Psoas muscle (tissue), 8 donors: ENCODE results near the gene NCAPD3. TPM values are rescaled to one million over a fixed set of nuclear protein-coding genes. Genes with fewer than 3 reads are reported as not detected.

Experiments
- ATAC-seq, 4 donors: fragments of 200-7000 bp; cut with Tn5 transposase; one replicate each; pipeline ENCODE4 v1.9.1; 2020; ENCODE audit warnings: moderate library complexity in 3 of 4, mild to moderate bottlenecking in 2 of 4
- DNase-seq, 2 donors: peaks; one replicate each; pipeline ENCODE4 v3.0.0-alpha.2; 2020
- H3K27ac ChIP-seq: fragments of 200-600 bp; one replicate; pipeline ENCODE4 v1.8.0; 2022
- H3K27me3 ChIP-seq, 3 donors: fragments of 200-600 bp in 1 of 3; one replicate each; pipeline versions ENCODE4 v1.6.1 to v1.8.0; 2013 to 2022; ENCODE audit warnings: low read length in 2 of 3, mild to moderate bottlenecking in 2 of 3, moderate library complexity in 1 of 3; ENCODE audit not compliant: insufficient read depth in 3 of 3
- H3K36me3 ChIP-seq, 2 donors: fragments of 200-600 bp in 1 of 2; one replicate each; pipeline versions ENCODE4 v1.6.1 to v1.8.0; 2013 to 2022; ENCODE audit warnings: low read depth in 1 of 2, mild to moderate bottlenecking in 1 of 2, moderate library complexity in 1 of 2; ENCODE audit not compliant: insufficient read depth in 1 of 2
- H3K4me1 ChIP-seq: fragments of 200-600 bp; one replicate; pipeline ENCODE4 v1.8.0; 2022
- H3K4me3 ChIP-seq: fragments of 200-600 bp; one replicate; pipeline ENCODE4 v1.8.0; 2022; ENCODE audit warnings: mild to moderate bottlenecking
- H3K9me3 ChIP-seq: fragments of 200-600 bp; one replicate; pipeline ENCODE4 v1.8.0; 2022
- CTCF ChIP-seq: fragments of 200-600 bp; IDR thresholded peaks from one replicate; pipeline ENCODE4 v1.8.0; 2022; ENCODE audit warnings: antibody characterized with exemption
- WGBS, 3 donors: extraction: QIAGEN DNeasy Blood & Tissue Kit; methylation state at CpG; one replicate each; pipeline versions ENCODE4 v1.1.6 to v1.1.7; 2013; 5-methylcytosine and 5-hydroxymethylcytosine counted together
- intact Hi-C, 2 donors: fragments of 100-400 bp; cut with DNase I; formaldehyde crosslinking; loops; one replicate each; pipeline versions ENCODE4 v1.11.0 to v1.14.2; 2022
- long read RNA-seq, 2 donors: library from polyadenylated mRNA; unstranded; transcript quantifications; one replicate each; pipeline ENCODE4 v2.0.0, GENCODE V29; 2021
- polyA plus RNA-seq, 3 donors: library from polyadenylated mRNA; stranded (reverse); fragments of 200-250 nt; gene quantifications; one replicate each; pipeline ENCODE4 v1.2.3, GENCODE V29; 2013
- total RNA-seq, 4 donors: library from RNA; stranded (reverse); fragmentation: NEBNext Ultra II Directional in 2 of 4; extraction: Animal tissue kit (Norgen Biotek cat#: 25700) in 2 of 4; gene quantifications; one replicate each; pipeline versions ENCODE4 v1.2.1 to v1.2.4, GENCODE V29; 2021 to 2023
- donor health status: healthy with polysubstance abuse.
- donor health status: DM: no; HTN: no; CAD: no; lungs with moderate emphysema.
- donor health status: Bipolar disorder and iron deficiency.
- donor health status: healthy.
- donor health status: DM: yes; HTN: yes; CAD: no.
- donor health status: DM: no; HTN: no; CAD: no.
- donor health status: DM: no; HTN: no; CAD: no.
- donor health status: DM: yes; HTN: yes; CAD: no.

NCAPD3 gene
- total RNA-seq = 1 to 10 TPM; 5.3 to 7.6 (median 5.7) TPM
- polyA plus RNA-seq = 1 to 10 TPM; 2.8 to 8.7 (median 3.0) TPM
- long read RNA-seq, donor 1, full-length matches to known transcripts = 1 of 4 reads
- long read RNA-seq, donor 1, partial matches to known transcripts = 2 of 4 reads
- long read RNA-seq, donor 1, other reads (novel, unspliced or antisense) = 1 of 4 reads
- long read RNA-seq, donor 2, full-length matches to known transcripts = 1 of 6 reads
- long read RNA-seq, donor 2, partial matches to known transcripts = 3 of 6 reads
- long read RNA-seq, donor 2, other reads (novel, unspliced or antisense) = 2 of 6 reads

- no peaks in the 10 kb centered on the region for H3K27me3 ChIP-seq
- H3K9me3 ChIP-seq = no peaks in the 10 kb centered on the region
- peak within 1 kb of the TSS; percentile 97 for H3K27ac ChIP-seq
- peaks cover 24% of the 10 kb centered on the region for H3K4me1 ChIP-seq
- ATAC-seq (peak; percentile 92 to 94 (median 94)), DNase-seq (peak; percentile 97 to 98)
- TF ChIP-seq CTCF = no peak
- H3K4me3 ChIP-seq = peak within 1 kb of the TSS; percentile 88
- WGBS, 3 donors = 0 to 1% (median 0%) methylated on average over 74 to 89 of the region's 89 CpGs
- peaks cover 0 to 29% of the 10 kb centered on the region in 2 donors for H3K36me3 ChIP-seq
- intact Hi-C loops = no loop called here
These were observed at the start of gene NCAPD3, which contains the start of gene VPS26B for GRCh38 chr11:134223836-134224709. Gene NCAPD3, minus strand, starts transcription at chr11:134223967. Its CDS starts 41 bp downstream, at chr11:134223926. Gene VPS26B, plus strand, starts transcription at chr11:134224671. Its CDS starts 452 bp downstream, at chr11:134225123.

GRCh38 chr11:134273317-134273712 lies 49.5 kb upstream of the NCAPD3 start:
- Histone ChIP-seq H3K4me3 (no peak overlapping the region), H3K4me1 (peaks cover 3% of the 10 kb centered on the region), H3K36me3 (no peaks in the 10 kb centered on the region), H3K27me3 (peaks cover 0 to 66% (median 23%) of the 10 kb centered on the region in 3 donors), H3K9me3 (no peaks in the 10 kb centered on the region), H3K27ac (no peak overlapping the region)
- ATAC-seq = no peak
- no peak for TF ChIP-seq CTCF
- 60 to 65% (median 64%) methylated on average over 3 of the region's 3 CpGs for WGBS, 3 donors
- DNase-seq = no peak
- intact Hi-C loops = no loop called here

GRCh38 chr11:134272381-134273316 lies 48.9 kb upstream of the NCAPD3 start:
- H3K27me3 ChIP-seq = peaks cover 0 to 60% (median 20%) of the 10 kb centered on the region in 3 donors
- TF ChIP-seq CTCF = no peak
- H3K4me3 ChIP-seq = no peak overlapping the region
- DNase-seq (no peak), ATAC-seq (no peak)
- H3K36me3 ChIP-seq = no peaks in the 10 kb centered on the region
- no peak overlapping the region for H3K27ac ChIP-seq
- H3K4me1 ChIP-seq = peaks cover 3% of the 10 kb centered on the region
- H3K9me3 ChIP-seq = no peaks in the 10 kb centered on the region
- intact Hi-C loops = no loop called here
- WGBS, 3 donors = 36 to 45% (median 37%) methylated on average over 18 of the region's 18 CpGs

- no peak overlapping the region for H3K27ac ChIP-seq
- DNase-seq (no peak), ATAC-seq (no peak)
- no peaks in the 10 kb centered on the region for H3K36me3 ChIP-seq
- TF ChIP-seq CTCF = no peak
- no peak overlapping the region for H3K4me3 ChIP-seq
- WGBS, 3 donors = 88 to 93% (median 90%) methylated on average over 4 of the region's 4 CpGs
- H3K9me3 ChIP-seq = no peaks in the 10 kb centered on the region
- peaks cover 3% of the 10 kb centered on the region for H3K4me1 ChIP-seq
- intact Hi-C loops = no loop called here
- peaks cover 0 to 54% (median 14%) of the 10 kb centered on the region in 3 donors for H3K27me3 ChIP-seq
These were observed 48.2 kb upstream of the NCAPD3 start for GRCh38 chr11:134271978-134272377.
